Loucy (cell line): ENCODE data around the gene DNAH11.

Source experiments
- CTCF ChIP-seq: fragments of 200-600 bp; sonication (generic); conservative IDR thresholded peaks from 2 replicates; pipeline ENCODE4 v1.5.1; 2014; ENCODE audit warnings: mild to moderate bottlenecking, antibody characterized with exemption, low read length
- EZH2phosphoT487 ChIP-seq: fragments of 200-600 bp; IDR thresholded peaks from 2 replicates; pipeline ENCODE4 v1.6.1; 2018; ENCODE audit warnings: antibody characterized with exemption, mild to moderate bottlenecking, moderate library complexity, borderline replicate concordance

- TF ChIP-seq CTCF (no peak), EZH2phosphoT487 (no peak)
Observed at GRCh38 chr7:21719846-21720245, 177.0 kb downstream of the DNAH11 start.
